Cardiac muscle cell (in vitro differentiated cells and primary cell): ENCODE results near the gene CSTF1. TPM values are rescaled to one million over a fixed set of nuclear protein-coding genes. Genes with fewer than 3 reads are reported as not detected.
A peak's percentile ranks its signal among the peaks of the same experiment; 100 is the strongest.

ENCODE experiments used
- DNase-seq, 2 donors: peaks; one replicate each; pipeline versions ENCODE4 v3.0.0 to v3.0.0-alpha.2; 2010 to 2017; ENCODE audit warnings: low read depth in 1 of 2, low spot score in 1 of 2
- H3K27ac ChIP-seq: fragments of 200-600 bp; sonication (generic); 2 replicates; pipeline ENCODE4 v1.5.1; 2016
- H3K27me3 ChIP-seq: fragments of 200-600 bp; sonication (generic); 2 replicates; pipeline ENCODE4 v1.6.0; 2016; ENCODE audit warnings: control low read depth
- H3K36me3 ChIP-seq: fragments of 200-600 bp; sonication (generic); 2 replicates; pipeline ENCODE4 v1.5.1; 2016; ENCODE audit warnings: control low read depth
- H3K4me1 ChIP-seq: fragments of 200-600 bp; sonication (generic); 2 replicates; pipeline ENCODE4 v1.8.1; 2017; ENCODE audit warnings: low read depth, mild to moderate bottlenecking, mixed run types
- H3K4me3 ChIP-seq: fragments of 200-600 bp; sonication (generic); 2 replicates; pipeline ENCODE4 v1.5.1; 2016; ENCODE audit warnings: mild to moderate bottlenecking
- H3K9me3 ChIP-seq: fragments of 200-600 bp; sonication (generic); 2 replicates; pipeline ENCODE4 v1.5.1; 2017; ENCODE audit warnings: low read depth, mild to moderate bottlenecking, control low read depth
- polyA plus RNA-seq: library from polyadenylated mRNA; unstranded; fragments of >200 nt; fragmentation: Nextera tagmentation; extraction: Ambion mirVana; gene quantifications from 2 replicates; pipeline ENCODE4 v1.2.1, GENCODE V29; 2016
- total RNA-seq: library from RNA; depleted of rRNA; stranded (reverse); fragments of >200 nt; gene quantifications from 2 replicates; pipeline ENCODE4 v1.2.3, GENCODE V29; 2016
- TF ChIP-seq, protein P1 (sequence below): IDR thresholded peaks from 2 replicates; pipeline ENCODE4 v1.5.1; 2012; ENCODE audit warnings: low read depth, mild to moderate bottlenecking, low read length

The CSTF1 gene
- total and polyA plus RNA-seq, 2 experiments from 2014 or later: 34.9 to 46.4 TPM

DNA sequence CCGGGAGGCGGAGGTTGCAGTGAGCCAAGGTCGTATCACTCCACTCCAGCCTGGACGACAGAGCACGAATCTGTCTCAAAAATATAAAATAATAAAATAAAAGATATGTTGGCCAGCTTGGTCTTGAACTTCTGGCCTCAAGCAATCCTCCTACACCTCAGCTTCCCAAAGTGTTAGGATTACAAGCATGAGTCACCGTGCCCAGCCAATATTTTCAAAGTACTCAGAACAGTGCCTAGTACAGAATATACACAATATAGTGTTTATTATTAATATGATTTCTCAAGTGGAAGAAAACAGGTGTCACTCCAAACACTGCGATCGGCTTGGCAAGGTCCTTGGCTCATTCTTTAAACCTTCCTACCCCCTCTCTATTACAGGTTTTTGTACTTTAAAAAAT is 30.5 kb upstream of the CSTF1 start:
- H3K27ac ChIP-seq: no peak overlapping the region
- no peaks in the 10 kb centered on the region for H3K9me3 ChIP-seq
- H3K4me3 ChIP-seq: no peak overlapping the region
- TF ChIP-seq, protein P1, sequence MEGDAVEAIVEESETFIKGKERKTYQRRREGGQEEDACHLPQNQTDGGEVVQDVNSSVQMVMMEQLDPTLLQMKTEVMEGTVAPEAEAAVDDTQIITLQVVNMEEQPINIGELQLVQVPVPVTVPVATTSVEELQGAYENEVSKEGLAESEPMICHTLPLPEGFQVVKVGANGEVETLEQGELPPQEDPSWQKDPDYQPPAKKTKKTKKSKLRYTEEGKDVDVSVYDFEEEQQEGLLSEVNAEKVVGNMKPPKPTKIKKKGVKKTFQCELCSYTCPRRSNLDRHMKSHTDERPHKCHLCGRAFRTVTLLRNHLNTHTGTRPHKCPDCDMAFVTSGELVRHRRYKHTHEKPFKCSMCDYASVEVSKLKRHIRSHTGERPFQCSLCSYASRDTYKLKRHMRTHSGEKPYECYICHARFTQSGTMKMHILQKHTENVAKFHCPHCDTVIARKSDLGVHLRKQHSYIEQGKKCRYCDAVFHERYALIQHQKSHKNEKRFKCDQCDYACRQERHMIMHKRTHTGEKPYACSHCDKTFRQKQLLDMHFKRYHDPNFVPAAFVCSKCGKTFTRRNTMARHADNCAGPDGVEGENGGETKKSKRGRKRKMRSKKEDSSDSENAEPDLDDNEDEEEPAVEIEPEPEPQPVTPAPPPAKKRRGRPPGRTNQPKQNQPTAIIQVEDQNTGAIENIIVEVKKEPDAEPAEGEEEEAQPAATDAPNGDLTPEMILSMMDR: no peak
- peaks cover 23% of the 10 kb centered on the region for H3K4me1 ChIP-seq
- no peaks in the 10 kb centered on the region for H3K27me3 ChIP-seq
- no peak for DNase-seq
- H3K36me3 ChIP-seq: peaks cover 17% of the 10 kb centered on the region

DNA sequence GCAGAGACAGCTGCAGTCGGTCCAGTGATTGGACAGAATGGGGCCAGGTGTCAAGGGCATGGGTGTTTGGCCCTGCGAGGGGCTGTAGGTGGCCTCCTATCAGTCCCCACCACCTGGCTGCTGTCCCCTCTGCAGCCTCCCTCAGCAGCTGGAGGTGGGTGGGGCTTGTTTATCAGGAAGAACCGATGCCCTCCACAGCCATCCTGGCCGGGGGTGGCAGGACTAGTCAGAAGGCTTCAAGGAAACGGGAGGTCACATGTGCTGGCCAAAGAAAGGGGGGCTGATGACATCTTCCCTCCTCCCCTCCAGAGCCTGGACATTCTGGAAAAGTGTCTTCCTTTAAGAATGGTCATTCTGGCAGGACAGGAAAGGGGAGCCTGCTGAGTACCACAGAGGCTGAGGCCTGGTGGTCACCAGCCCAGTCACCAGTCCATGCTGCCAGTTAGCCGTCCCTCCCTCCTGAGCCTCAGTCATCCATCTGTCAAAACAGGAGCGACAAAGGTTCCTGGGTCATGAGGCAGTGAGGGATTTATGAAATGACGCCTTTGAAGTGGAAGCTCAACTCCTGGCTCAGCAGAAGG is 29.5 kb upstream of the CSTF1 start:
- H3K4me3 ChIP-seq: no peak overlapping the region
- TF ChIP-seq, protein P1: no peak
- DNase-seq: no peak
- peaks cover 26% of the 10 kb centered on the region for H3K36me3 ChIP-seq
- no peak overlapping the region for H3K27ac ChIP-seq
- H3K27me3 ChIP-seq: no peaks in the 10 kb centered on the region
- H3K9me3 ChIP-seq: no peaks in the 10 kb centered on the region
- peaks cover 23% of the 10 kb centered on the region for H3K4me1 ChIP-seq

DNA sequence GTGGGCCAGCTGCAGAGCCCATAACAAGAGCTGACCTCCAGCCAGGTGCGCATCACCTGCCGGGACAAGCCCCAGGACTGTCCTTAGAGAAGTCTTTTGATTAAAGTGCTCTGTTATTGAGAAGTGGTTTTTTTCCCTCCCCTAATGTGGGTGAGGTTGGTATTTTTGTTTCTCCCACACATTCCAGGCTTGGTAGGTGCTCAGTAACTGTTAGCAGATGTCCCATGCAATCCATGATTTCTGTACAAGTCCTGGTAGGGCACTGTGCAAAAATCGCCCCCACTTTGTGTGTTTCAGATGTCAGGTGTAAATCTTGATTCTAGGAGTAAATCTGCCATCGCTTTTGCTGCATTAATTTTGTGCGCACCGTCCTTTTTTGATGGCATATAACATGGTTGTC is 29.0 kb upstream of the CSTF1 start:
- DNase-seq: no peak
- Histone ChIP-seq H3K27me3 (no peaks in the 10 kb centered on the region), H3K27ac (no peak overlapping the region), H3K4me3 (no peak overlapping the region), H3K36me3 (peaks cover 26% of the 10 kb centered on the region), H3K9me3 (no peaks in the 10 kb centered on the region), H3K4me1 (peaks cover 23% of the 10 kb centered on the region)
- TF ChIP-seq, protein P1: no peak

DNA sequence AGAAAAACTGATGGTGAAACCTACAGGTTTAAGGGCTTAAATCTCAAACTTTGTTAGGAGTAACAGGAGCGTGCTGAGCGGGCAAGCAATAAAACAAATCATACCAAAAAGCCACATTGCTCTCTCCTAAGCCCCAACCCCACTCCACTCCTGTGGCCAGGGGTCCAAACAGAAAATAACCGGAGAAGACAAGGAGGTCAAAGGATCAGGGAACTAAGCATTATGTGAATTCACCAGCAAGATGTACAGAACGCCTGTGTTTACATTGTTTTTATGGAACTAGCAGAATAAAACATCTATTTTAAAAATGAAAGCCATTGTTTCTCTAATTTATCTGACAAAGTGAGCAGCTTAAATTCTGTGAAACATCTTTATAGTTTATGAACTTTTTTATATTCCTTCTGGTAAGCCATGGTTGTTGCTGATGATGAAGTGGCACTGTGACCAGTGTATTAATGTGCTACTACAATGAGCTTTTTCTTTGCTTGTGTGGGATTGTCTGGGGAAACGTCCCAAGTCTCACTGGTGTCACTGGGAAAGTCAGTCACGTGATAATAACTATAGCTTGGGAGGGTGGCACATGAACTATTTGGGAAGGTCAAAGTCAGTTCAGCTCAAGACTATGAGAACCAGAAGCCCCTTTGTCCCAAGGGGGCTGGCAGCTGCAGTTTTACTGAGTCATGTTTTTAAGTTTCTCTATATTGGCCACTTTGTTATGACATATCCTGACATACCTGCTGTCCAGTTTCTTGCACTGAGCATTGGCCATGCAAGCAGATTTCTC is 23.9 kb upstream of the CSTF1 start:
- H3K27ac ChIP-seq: peak overlapping the region; percentile 66

DNA sequence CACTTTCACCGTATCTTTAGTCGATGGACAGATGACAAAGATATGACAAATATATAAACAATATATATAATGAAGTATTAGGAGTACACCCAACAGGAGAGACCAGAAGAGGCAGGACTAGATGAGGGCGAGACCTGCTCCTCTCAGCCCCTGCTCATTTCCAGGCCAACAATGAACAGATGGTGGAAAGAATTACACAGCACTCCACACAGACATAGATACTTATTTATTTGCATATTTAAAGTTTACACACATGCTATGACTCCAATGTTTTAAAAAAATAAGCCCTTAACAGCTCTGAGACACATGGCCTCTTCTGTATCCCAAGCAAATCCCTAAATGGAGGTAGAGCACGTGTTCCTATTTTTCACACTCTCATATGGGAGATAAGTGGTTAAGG is 23.3 kb upstream of the CSTF1 start:
- Histone ChIP-seq H3K4me3 (no peak overlapping the region), H3K9me3 (no peaks in the 10 kb centered on the region), H3K36me3 (peaks cover 38% of the 10 kb centered on the region), H3K27me3 (no peaks in the 10 kb centered on the region), H3K4me1 (peaks cover 14% of the 10 kb centered on the region), H3K27ac (peak overlapping the region; percentile 66)
- no peak for DNase-seq
- TF ChIP-seq, protein P1: no peak

More for the DNA sequence above, 23.9 kb upstream of the CSTF1 start:
- no peaks in the 10 kb centered on the region for H3K9me3 ChIP-seq
- H3K4me1 ChIP-seq: peaks cover 14% of the 10 kb centered on the region
- TF ChIP-seq, protein P1: no peak
- H3K36me3 ChIP-seq: peaks cover 38% of the 10 kb centered on the region
- no peaks in the 10 kb centered on the region for H3K27me3 ChIP-seq
- no peak for DNase-seq
- no peak overlapping the region for H3K4me3 ChIP-seq
